HCT116 (cell line): ENCODE measurements around the gene PRKG1. TPM values are rescaled to one million over a fixed set of nuclear protein-coding genes. Genes with fewer than 3 reads are reported as not detected.

Experiments used
- ATAC-seq: fragments of 200-7000 bp; cut with Tn5 transposase; 2 replicates; pipeline ENCODE4 v1.9.1; 2020; ENCODE audit warnings: mild to moderate bottlenecking, moderate library complexity
- BruUV-seq: library from RNA; stranded (reverse); fragments of 400-500 nt; replicated peaks from 2 replicates; lab custom pipeline; 2021; lab: Mats Ljungman, UMichigan
- CTCF ChIA-PET: fragments of 300-600 bp; sonication (Branson Sonifier 250); formaldehyde crosslinking; loops from one replicate; lab custom pipeline; 2021; ENCODE audit warnings: antibody characterized with exemption; lab: Charles Lee
- POLR2A ChIA-PET: fragments of 300-600, 350-600 bp; sonication (Branson Sonifier 250); formaldehyde crosslinking; loops from one replicate; lab custom pipeline; 2021; ENCODE audit warnings: antibody characterized with exemption; lab: Charles Lee
- RAD21 ChIA-PET, 2 experiments: fragments of 300-600 bp; sonication (Branson Sonifier 250); formaldehyde crosslinking; loops; one replicate each; lab custom pipeline; 2023; ENCODE audit warnings: low total read pairs in 2 of 2; ENCODE audit not compliant: uncharacterized antibody in 2 of 2, unreplicated experiment in 2 of 2, low non-redundant PET in 1 of 2; lab: Charles Lee
- DNase-seq: peaks from one replicate; pipeline ENCODE4 v3.0.0-alpha.2; 2010; ENCODE audit warnings: low read depth, low spot score
- H2AFZ ChIP-seq: fragments of 200-600 bp; shearing (Covaris generic), sonication (generic); 2 replicates; pipeline ENCODE4 v1.6.1; 2017; ENCODE audit warnings: low read depth, mixed run types, mixed read lengths, antibody characterized with exemption, low read length; ENCODE audit not compliant: poor library complexity, severe bottlenecking
- H3K27ac ChIP-seq: 2 replicates; pipeline ENCODE4 v1.5.1; 2012; ENCODE audit warnings: low read depth, low read length
- H3K27me3 ChIP-seq: fragments of 200-600 bp; sonication (generic); 2 replicates; pipeline ENCODE4 v1.6.1; 2016; ENCODE audit warnings: mixed run types, low read length, mixed read lengths; ENCODE audit not compliant: insufficient read depth
- H3K36me3 ChIP-seq, 2 experiments: fragments of 200-500 bp in 1 of 2; fragments of 200-600 bp in 1 of 2; sonication (Bioruptor generic) in 1 of 2; sonication (generic) in 1 of 2; 2 replicates each; pipeline versions ENCODE4 v1.5.1 to v1.6.1; 2014 to 2016; ENCODE audit warnings: low read length in 2 of 2, inconsistent platforms in 1 of 2, mixed read lengths in 1 of 2, mixed run types in 1 of 2; ENCODE audit not compliant: insufficient read depth in 2 of 2, control insufficient read depth in 1 of 2
- H3K4me1 ChIP-seq, 2 experiments: fragments of 200-600 bp in 1 of 2; sonication (generic) in 1 of 2; 2 replicates each; pipeline versions ENCODE4 v1.5.1 to v1.6.1; 2012 to 2017; ENCODE audit warnings: low read length in 2 of 2, inconsistent platforms in 1 of 2, mild to moderate bottlenecking in 1 of 2, mixed read lengths in 1 of 2, mixed run types in 1 of 2, moderate library complexity in 1 of 2; ENCODE audit not compliant: insufficient read depth in 2 of 2, control insufficient read depth in 1 of 2
- H3K4me2 ChIP-seq: fragments of 200-600 bp; sonication (generic); 2 replicates; pipeline ENCODE4 v1.6.1; 2017; ENCODE audit warnings: mixed run types, low read length, mixed read lengths
- H3K4me3 ChIP-seq, 2 experiments: fragments of 200-600 bp in 1 of 2; sonication (generic) in 1 of 2; replicated peaks in 1 of 2; 2 replicates each; pipeline ENCODE4 v1.5.1; 2011 to 2016; ENCODE audit warnings: low read length in 2 of 2, control low read depth in 1 of 2, low read depth in 1 of 2, mild to moderate bottlenecking in 1 of 2, mixed read lengths in 1 of 2, mixed run types in 1 of 2
- H3K79me2 ChIP-seq: fragments of 200-600 bp; sonication (generic); 2 replicates; pipeline ENCODE4 v1.6.1; 2017; ENCODE audit warnings: mild to moderate bottlenecking, mixed run types, low read length, moderate library complexity, mixed read lengths; ENCODE audit not compliant: insufficient read depth
- H3K9ac ChIP-seq: fragments of 200-600 bp; sonication (generic); 2 replicates; pipeline ENCODE4 v1.6.1; 2016; ENCODE audit warnings: low read length, mixed read lengths
- H3K9me2 ChIP-seq: fragments of 200-600 bp; sonication (generic), shearing (Covaris generic); 2 replicates; pipeline ENCODE4 v1.6.1; 2017; ENCODE audit warnings: mixed run types, mild to moderate bottlenecking, moderate library complexity; ENCODE audit not compliant: insufficient read depth
- H3K9me3 ChIP-seq, 2 experiments: fragments of 200-500 bp in 1 of 2; fragments of 200-600 bp in 1 of 2; sonication (Bioruptor generic) in 1 of 2; sonication (generic) in 1 of 2; 2 replicates each; pipeline ENCODE4 v1.6.1; 2014 to 2017; ENCODE audit warnings: low read length in 2 of 2, mixed read lengths in 2 of 2, inconsistent platforms in 1 of 2, low read depth in 1 of 2, mild to moderate bottlenecking in 1 of 2, mixed run types in 1 of 2, moderate library complexity in 1 of 2; ENCODE audit not compliant: control insufficient read depth in 1 of 2, insufficient read depth in 1 of 2
- H4K20me1 ChIP-seq: fragments of 200-600 bp; sonication (generic), shearing (Covaris generic); 2 replicates; pipeline ENCODE4 v1.6.1; 2017; ENCODE audit warnings: mixed run types, mild to moderate bottlenecking, moderate library complexity; ENCODE audit not compliant: insufficient read depth
- ATF3 ChIP-seq: IDR thresholded peaks from 2 replicates; pipeline ENCODE4 v1.6.1; 2012
- CEBPB ChIP-seq: IDR thresholded peaks from 2 replicates; pipeline ENCODE4 v1.6.1; 2012; ENCODE audit warnings: low read depth
- ELF1 ChIP-seq: IDR thresholded peaks from 2 replicates; pipeline ENCODE4 v1.6.1; 2012; ENCODE audit warnings: low read depth, borderline replicate concordance
- EZH2 ChIP-seq: fragments of 200-600 bp; sonication (generic); IDR thresholded peaks from 2 replicates; pipeline ENCODE4 v1.6.1; 2017; ENCODE audit warnings: antibody characterized with exemption, mixed run types
- FOSL1 ChIP-seq: IDR thresholded peaks from 2 replicates; pipeline ENCODE4 v1.6.1; 2012; ENCODE audit warnings: low read depth
- JUND ChIP-seq: IDR thresholded peaks from 2 replicates; pipeline ENCODE4 v1.6.1; 2012
- TCF7L2 ChIP-seq: IDR thresholded peaks from 2 replicates; pipeline ENCODE4 v1.7.0; 2011; ENCODE audit warnings: borderline replicate concordance, inconsistent platforms; ENCODE audit not compliant: insufficient read depth, insufficient read length; ENCODE audit errors: extremely low read depth
- YY1 ChIP-seq: IDR thresholded peaks from 2 replicates; pipeline ENCODE4 v1.6.1; 2011; ENCODE audit warnings: low read length, low read depth, moderate library complexity, mild to moderate bottlenecking; ENCODE audit not compliant: insufficient replicate concordance; ENCODE audit errors: extremely low read depth
- ZBTB33 ChIP-seq: IDR thresholded peaks from 2 replicates; pipeline ENCODE4 v1.6.1; 2011; ENCODE audit warnings: mild to moderate bottlenecking, low read length, moderate library complexity; ENCODE audit not compliant: insufficient replicate concordance; ENCODE audit errors: extremely low read depth
- ZFX ChIP-seq: fragments of 450-650 bp; IDR thresholded peaks from 2 replicates; pipeline ENCODE4 v1.6.1; 2017
- ZNF274 ChIP-seq: fragments of 200-500 bp; sonication (Bioruptor generic); IDR thresholded peaks from 2 replicates; pipeline ENCODE4 v1.6.1; 2014; ENCODE audit warnings: mild to moderate bottlenecking, low read depth, low read length, inconsistent platforms
- intact Hi-C: fragments of 100-400 bp; cut with micrococcal nuclease; formaldehyde crosslinking; loops from 2 replicates; pipeline ENCODE4 v1.10.0; 2022
- total RNA-seq: library from RNA; stranded (reverse); gene quantifications from one replicate; pipeline ENCODE4 v1.2.1, GENCODE V29; 2021; ENCODE audit not compliant: unreplicated experiment

The PRKG1 gene
- total RNA-seq, 1 experiment from 2014 or later = 1.4 TPM

- ChIA-PET POLR2A (no interaction called here), RAD21 (no interaction called here), CTCF (no interaction called here)
- Histone ChIP-seq H3K27ac (no peak overlapping the region), H3K9ac (no peak overlapping the region), H3K4me2 (no peak overlapping the region), H2AFZ (no peak overlapping the region), H4K20me1 (no peaks in the 10 kb centered on the region), H3K4me3 (no peak overlapping the region), H3K79me2 (no peaks in the 10 kb centered on the region), H3K9me3 (no peaks in the 10 kb centered on the region), H3K36me3 (no peaks in the 10 kb centered on the region), H3K4me1 (no peaks in the 10 kb centered on the region), H3K9me2 (no peaks in the 10 kb centered on the region), H3K27me3 (peaks cover 26% of the 10 kb centered on the region; the same call in 1 of the 2 replicates)
- intact Hi-C loops = no loop called here
- no peak for DNase-seq
- BruUV-seq = no TSS peak
- ATAC-seq = no peak
- TF ChIP-seq JUND (no peak), FOSL1 (no peak), ZFX (no peak), ZNF274 (no peak), ATF3 (no peak), EZH2 (no peak), YY1 (no peak), ZBTB33 (no peak), TCF7L2 (no peak), CEBPB (no peak), ELF1 (no peak)
Measured at GRCh38 chr10:51077507-51077906, 3.2 kb downstream of the PRKG1 start.
